Mesodermal cell (in vitro differentiated cells): ENCODE data around the gene ZDHHC14.
"Not testable (repeated sequence)": the region's sequence is repeated elsewhere in the genome, so short reads cannot be mapped to it uniquely, and the experiment has no call there.

Experiments used
- H3K27ac ChIP-seq: 2 replicates; pipeline ENCODE4 v1.7.0; 2013; ENCODE audit warnings: mild to moderate bottlenecking, low read depth, low read length, moderate library complexity; ENCODE audit not compliant: severe bottlenecking
- H3K36me3 ChIP-seq: 2 replicates; pipeline ENCODE4 v1.7.1; 2013; ENCODE audit warnings: mild to moderate bottlenecking, low read length, moderate library complexity; ENCODE audit not compliant: control insufficient read depth, insufficient read depth
- H3K4me1 ChIP-seq: one replicate; pipeline ENCODE4 v1.7.1; 2013; ENCODE audit warnings: mild to moderate bottlenecking, low read length; ENCODE audit not compliant: insufficient read depth, control insufficient read depth, poor library complexity, severe bottlenecking
- H3K4me3 ChIP-seq: 2 replicates; pipeline ENCODE4 v1.7.0; 2013; ENCODE audit warnings: low read length, control low read depth, mild to moderate bottlenecking; ENCODE audit not compliant: insufficient read depth, poor library complexity, severe bottlenecking; ENCODE audit errors: extremely low read depth
- H3K9me3 ChIP-seq: 2 replicates; pipeline ENCODE4 v1.7.1; 2013; ENCODE audit warnings: mild to moderate bottlenecking, low read length, moderate library complexity; ENCODE audit not compliant: control insufficient read depth
- WGBS, 2 experiments: methylation state at CpG; one replicate each; pipeline ENCODE4 v1.1.5; 2013; ENCODE audit warnings: missing lambda C conversion rate in 2 of 2; ENCODE audit not compliant: insufficient coverage in 2 of 2; 5-methylcytosine and 5-hydroxymethylcytosine counted together

ZDHHC14 gene

DNA sequence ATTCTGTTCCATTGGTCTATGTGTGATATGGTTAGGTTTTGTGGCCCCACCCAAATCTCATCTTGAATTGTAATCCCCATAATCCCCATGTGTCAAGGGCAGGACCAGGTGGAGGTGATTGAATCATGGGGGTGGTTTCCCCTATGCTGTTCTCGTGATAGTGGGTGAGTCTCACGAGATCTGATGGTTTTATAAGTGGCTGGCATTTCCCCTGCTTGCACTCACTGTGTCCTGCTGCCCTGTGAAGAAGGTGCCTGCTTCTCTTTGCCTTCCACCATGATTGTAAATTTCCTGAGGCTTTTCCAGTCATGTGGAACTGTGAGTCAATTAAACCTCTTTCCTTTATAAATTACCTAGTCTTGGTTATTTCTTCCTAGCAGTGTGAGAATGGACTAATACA, 197.5 kb downstream of the ZDHHC14 start:
- not testable (repeated sequence) for H3K36me3 ChIP-seq, H3K9me3 ChIP-seq, H3K4me1 ChIP-seq, H3K4me3 ChIP-seq, H3K27ac ChIP-seq
- WGBS, 2 experiments: 60 to 77% methylated on average over 2 of the region's 2 CpGs

- H3K27ac ChIP-seq: no peak overlapping the region
- no peak overlapping the region for H3K4me3 ChIP-seq
- no peaks in the 10 kb centered on the region for H3K4me1 ChIP-seq
- WGBS, 2 experiments: 90 to 100% methylated on average over 1 to 2 of the region's 3 CpGs
- no peaks in the 10 kb centered on the region for H3K36me3 ChIP-seq
- no peaks in the 10 kb centered on the region for H3K9me3 ChIP-seq
Observed at GRCh38 chr6:157579467-157580031, 198.6 kb downstream of the ZDHHC14 start.

DNA sequence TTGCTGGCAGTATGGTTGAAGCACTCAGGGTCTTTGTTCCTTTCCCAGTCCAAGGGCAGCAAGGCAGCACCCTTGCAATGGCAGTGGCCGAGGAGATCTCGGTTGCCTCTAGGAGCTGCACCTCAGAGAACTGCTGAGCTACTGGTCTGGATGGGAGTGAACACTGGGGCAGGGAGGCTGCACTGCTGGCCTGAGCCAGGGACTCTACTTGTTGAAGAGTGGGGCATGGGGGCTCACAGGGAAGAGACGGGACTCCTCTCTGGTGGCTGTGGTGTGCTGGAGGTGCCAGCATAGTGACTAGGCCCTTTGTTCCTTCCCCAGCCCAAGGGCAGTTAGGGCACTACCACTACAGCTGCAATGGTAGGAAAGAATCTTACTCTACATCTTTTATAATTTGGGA, 203.0 kb downstream of the ZDHHC14 start:
- Histone ChIP-seq H3K36me3 (no peaks in the 10 kb centered on the region), H3K27ac (no peak overlapping the region), H3K4me1 (no peaks in the 10 kb centered on the region), H3K9me3 (peaks cover 7% of the 10 kb centered on the region), H3K4me3 (no peak overlapping the region)
- 89 to 97% methylated on average over 2 of the region's 3 CpGs for WGBS, 2 experiments

GRCh38 chr6:157585274-157586087, 204.5 kb downstream of the ZDHHC14 start:
- Histone ChIP-seq H3K4me1 (no peaks in the 10 kb centered on the region), H3K9me3 (peaks cover 20% of the 10 kb centered on the region), H3K27ac (no peak overlapping the region), H3K4me3 (no peak overlapping the region), H3K36me3 (no peaks in the 10 kb centered on the region)
- WGBS, 2 experiments: 95 to 96% methylated on average over 5 to 6 of the region's 6 CpGs

DNA sequence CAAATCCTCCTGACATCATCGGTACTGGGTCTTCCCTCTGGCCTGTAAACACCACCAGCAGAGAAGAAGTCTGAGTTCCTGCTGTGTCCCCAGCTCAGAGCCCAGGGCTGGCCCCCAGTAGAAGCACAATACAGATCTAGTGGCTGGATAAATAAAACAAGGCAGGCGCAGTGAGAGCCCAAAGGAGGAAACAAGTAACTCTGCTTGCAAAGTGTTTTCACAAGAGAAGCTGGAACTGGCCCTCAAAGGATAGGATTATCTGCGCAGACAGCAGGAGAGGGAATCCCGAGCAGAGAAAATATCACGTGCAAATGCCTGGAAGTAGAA, 205.1 kb downstream of the ZDHHC14 start:
- 79 to 83% methylated on average over 5 of the region's 5 CpGs for WGBS, 2 experiments
- H3K27ac ChIP-seq: no peak overlapping the region
- H3K9me3 ChIP-seq: peaks cover 23% of the 10 kb centered on the region
- H3K4me1 ChIP-seq: no peaks in the 10 kb centered on the region
- H3K36me3 ChIP-seq: no peaks in the 10 kb centered on the region
- no peak overlapping the region for H3K4me3 ChIP-seq

DNA sequence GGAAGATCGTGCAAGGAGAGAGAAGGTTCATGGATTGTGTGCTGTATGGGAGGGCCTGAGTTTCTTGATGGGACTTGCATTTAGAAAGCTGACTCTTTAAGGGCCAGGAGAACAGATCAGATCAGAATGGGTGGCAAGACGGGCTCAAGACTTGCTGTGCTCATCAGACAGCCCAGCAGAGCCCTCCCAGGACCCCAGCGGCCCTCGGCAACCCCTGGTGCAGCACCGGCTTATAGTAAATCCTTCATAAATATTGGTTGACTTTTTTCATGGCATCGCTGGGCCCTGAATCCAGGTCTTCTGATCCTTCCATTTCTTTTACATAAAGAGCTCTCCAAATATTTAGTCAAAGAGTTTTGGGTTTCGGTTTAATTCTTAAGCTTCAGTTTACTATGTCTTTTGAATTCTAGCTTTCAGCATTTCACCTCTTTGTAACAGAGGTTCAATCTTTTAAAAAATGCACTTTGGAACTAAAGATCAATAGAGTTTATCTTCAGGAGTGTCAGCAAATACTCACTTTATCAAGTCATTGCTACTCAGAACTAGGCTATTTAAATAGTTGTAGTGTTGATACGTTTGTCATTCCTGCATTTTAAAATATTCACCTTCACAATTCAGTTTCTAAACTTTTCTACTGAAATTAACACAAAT, 205.6 kb downstream of the ZDHHC14 start:
- Histone ChIP-seq H3K36me3 (no peaks in the 10 kb centered on the region), H3K27ac (no peak overlapping the region), H3K4me1 (no peaks in the 10 kb centered on the region), H3K4me3 (no peak overlapping the region), H3K9me3 (peaks cover 29% of the 10 kb centered on the region)
- WGBS, 2 experiments: 86 to 87% methylated on average over 4 of the region's 8 CpGs

DNA sequence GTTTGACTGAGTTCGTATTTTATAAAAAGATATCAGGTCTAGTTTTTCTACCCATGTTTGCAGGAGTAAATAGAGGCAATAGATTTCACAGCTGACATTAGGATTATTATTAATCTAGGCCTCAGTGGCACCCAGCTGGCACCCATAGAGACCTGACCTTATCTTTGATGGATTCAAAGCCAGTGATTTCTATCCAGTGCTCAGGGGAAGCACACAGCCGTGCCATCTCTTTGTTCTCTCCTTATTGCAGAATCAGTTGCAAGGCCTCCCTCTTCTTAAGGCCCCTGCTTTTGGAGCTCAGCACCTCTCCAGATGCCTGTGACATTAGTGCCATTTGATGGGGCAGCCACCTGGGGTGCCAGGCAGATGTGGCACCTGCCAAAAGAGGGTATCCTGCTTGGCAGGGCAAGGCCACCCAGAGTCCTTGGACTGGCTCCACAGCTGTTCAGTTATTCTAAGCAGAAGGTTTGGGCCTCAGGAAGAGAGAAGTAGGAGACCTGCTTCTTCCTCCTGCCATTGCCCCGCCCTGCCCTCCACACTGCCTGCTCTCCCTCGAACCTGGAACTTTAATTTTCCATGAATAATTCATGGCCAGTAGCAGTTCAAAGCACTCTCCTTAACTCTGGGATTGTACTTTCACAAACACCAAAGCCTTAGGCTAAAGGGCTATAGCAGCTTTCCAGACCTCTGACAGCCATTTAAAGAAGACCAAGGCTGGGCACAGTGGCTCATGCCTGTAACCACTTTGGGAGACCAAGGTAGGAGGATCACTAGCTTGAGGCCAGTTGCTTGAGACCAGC, 206.3 kb downstream of the ZDHHC14 start:
- Histone ChIP-seq H3K4me3 (no peak overlapping the region), H3K4me1 (no peaks in the 10 kb centered on the region), H3K27ac (no peak overlapping the region), H3K9me3 (peaks cover 32% of the 10 kb centered on the region), H3K36me3 (no peaks in the 10 kb centered on the region)
- WGBS, 2 experiments: 76 to 97% methylated on average over 3 of the region's 4 CpGs

- H3K9me3 ChIP-seq: peaks cover 32% of the 10 kb centered on the region
- WGBS, 2 experiments: 84 to 95% methylated on average over 3 to 4 of the region's 4 CpGs
- H3K27ac ChIP-seq, H3K36me3 ChIP-seq, H3K4me3 ChIP-seq, H3K4me1 ChIP-seq: not testable (repeated sequence)
Observed at GRCh38 chr6:157590654-157591053, 209.7 kb downstream of the ZDHHC14 start.

DNA sequence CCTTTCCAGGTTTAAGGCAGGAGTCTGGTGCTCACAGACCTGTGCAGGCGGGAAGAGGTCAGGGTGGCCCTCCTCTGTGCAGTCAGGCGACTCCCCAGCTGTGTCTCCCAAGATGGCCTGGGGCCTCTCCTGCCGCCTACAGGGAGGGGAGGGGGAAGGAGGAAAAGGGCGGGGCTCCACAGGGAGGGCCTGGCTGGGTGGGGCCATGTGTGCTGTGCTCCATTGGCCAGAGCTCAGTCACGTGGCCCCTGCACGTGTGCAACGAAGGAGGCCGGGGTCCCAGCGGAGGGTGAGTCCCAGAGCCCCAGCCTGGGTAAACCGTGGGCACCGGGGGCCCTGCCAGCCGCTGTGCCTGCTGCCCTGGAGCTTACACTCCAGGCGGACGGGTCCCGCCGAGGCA, 211.6 kb downstream of the ZDHHC14 start:
- H3K27ac ChIP-seq: no peak overlapping the region
- WGBS, 2 experiments: 97 to 100% methylated on average over 10 to 14 of the region's 16 CpGs
- H3K4me3 ChIP-seq: no peak overlapping the region
- peaks cover 32% of the 10 kb centered on the region for H3K9me3 ChIP-seq
- H3K36me3 ChIP-seq: no peaks in the 10 kb centered on the region
- H3K4me1 ChIP-seq: no peaks in the 10 kb centered on the region

- Histone ChIP-seq H3K4me1 (no peaks in the 10 kb centered on the region), H3K27ac (no peak overlapping the region), H3K36me3 (no peaks in the 10 kb centered on the region), H3K4me3 (no peak overlapping the region), H3K9me3 (peaks cover 32% of the 10 kb centered on the region)
- WGBS, 2 experiments: 96 to 97% methylated on average over 21 of the region's 21 CpGs
Observed at GRCh38 chr6:157592980-157593379, 212.0 kb downstream of the ZDHHC14 start.
